Activated CD4-positive, alpha-beta T cell treated with anti-CD3 and anti-CD28 coated beads for 48 hours (primary cell): Measurements from ENCODE around the gene RALGPS2.

Experiments used
- DNase-seq: peaks from one replicate; pipeline ENCODE4 v3.0.0-alpha.2; 2020

The RALGPS2 gene

DNA sequence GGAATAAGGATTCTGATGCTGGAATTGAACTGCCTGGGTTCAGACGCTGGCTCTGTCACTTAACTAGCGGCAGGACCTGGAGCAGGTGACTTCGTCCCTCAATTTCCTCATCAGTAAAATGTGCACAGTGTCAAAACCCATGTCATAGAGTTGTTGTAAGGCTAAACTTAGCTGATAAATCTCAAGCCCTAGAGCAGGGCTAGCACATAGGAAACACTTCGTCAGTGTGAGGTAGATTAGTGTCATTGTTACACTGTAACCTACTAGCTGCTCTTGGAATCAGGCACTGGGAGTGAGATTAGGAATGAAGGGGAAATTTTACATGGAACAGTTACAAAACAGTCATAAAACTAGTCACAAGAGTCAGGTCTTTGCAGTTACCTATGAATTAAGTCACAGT, 202.0 kb downstream of the RALGPS2 start:
- DNase-seq = no peak

GRCh38 chr1:178928041-178928440, 203.0 kb downstream of the RALGPS2 start:
- no peak for DNase-seq

GRCh38 chr1:178928976-178929375, 203.9 kb downstream of the RALGPS2 start:
- no peak for DNase-seq

GRCh38 chr1:178931858-178932551, 207.0 kb downstream of the RALGPS2 start:
- no peak for DNase-seq

- no peak for DNase-seq
These were observed 207.5 kb downstream of the RALGPS2 start for GRCh38 chr1:178932552-178932906.

GRCh38 chr1:178933105-178933561, 208.1 kb downstream of the RALGPS2 start:
- no peak for DNase-seq

DNA sequence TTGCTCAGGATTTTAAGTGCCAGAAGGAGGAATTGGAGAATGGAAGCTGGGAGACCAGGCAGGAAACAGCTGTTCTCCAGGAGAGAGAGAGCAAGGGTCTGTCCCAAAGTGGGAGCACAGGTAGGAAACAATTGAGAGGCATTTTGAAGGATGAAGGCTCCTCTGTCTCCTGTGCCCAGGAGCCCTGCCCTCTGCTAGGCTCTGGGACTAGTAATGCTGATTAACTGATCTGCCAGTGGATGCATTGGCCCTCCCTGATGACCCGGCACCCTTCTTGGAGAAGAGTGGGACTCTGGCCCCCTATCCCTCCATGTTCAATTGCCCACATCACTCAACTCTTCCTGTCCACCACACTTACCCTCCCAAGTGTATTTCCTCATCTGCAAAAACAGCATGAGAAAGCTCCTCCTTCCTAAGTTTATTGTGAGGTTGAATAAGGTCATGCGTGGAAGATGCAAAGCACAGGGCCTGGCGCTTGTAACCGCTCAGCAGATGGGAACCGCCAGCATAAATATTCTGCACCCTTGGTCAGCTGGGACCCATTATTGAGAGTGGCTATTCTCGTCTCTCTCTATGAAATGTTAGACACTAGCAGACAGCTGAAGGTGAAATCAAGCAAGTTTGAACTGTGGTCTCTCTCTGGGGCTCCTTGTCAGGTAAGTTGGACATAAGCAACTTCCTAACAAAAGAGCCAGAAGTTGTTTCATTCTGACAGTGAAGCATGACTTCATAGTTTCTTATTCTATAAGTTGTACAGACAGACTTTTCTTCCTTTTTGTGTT, 208.9 kb downstream of the RALGPS2 start:
- DNase-seq = no peak

DNA sequence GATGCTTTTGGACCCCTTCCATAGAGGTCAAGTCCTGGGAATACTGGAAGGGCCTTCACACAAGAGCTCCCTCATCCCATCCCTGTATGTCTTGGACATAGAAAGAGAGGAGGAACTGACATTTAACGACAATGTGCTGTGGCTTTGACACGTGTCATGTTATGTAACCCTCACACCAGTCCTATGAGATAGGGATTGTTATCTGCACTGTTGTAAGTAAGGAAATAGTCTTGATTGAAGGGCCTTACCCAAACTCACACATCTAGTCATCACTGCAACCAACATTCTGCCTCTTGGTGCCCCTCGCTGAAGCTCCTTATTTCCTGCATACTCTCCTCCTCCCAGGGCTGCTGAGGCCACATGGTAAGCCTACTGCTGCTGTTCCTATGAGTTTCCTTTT, 209.5 kb downstream of the RALGPS2 start:
- DNase-seq = no peak

- DNase-seq = no peak
These were observed 210.6 kb downstream of the RALGPS2 start for GRCh38 chr1:178935610-178936009.

GRCh38 chr1:178937695-178938094, 212.7 kb downstream of the RALGPS2 start:
- DNase-seq = no peak

DNA sequence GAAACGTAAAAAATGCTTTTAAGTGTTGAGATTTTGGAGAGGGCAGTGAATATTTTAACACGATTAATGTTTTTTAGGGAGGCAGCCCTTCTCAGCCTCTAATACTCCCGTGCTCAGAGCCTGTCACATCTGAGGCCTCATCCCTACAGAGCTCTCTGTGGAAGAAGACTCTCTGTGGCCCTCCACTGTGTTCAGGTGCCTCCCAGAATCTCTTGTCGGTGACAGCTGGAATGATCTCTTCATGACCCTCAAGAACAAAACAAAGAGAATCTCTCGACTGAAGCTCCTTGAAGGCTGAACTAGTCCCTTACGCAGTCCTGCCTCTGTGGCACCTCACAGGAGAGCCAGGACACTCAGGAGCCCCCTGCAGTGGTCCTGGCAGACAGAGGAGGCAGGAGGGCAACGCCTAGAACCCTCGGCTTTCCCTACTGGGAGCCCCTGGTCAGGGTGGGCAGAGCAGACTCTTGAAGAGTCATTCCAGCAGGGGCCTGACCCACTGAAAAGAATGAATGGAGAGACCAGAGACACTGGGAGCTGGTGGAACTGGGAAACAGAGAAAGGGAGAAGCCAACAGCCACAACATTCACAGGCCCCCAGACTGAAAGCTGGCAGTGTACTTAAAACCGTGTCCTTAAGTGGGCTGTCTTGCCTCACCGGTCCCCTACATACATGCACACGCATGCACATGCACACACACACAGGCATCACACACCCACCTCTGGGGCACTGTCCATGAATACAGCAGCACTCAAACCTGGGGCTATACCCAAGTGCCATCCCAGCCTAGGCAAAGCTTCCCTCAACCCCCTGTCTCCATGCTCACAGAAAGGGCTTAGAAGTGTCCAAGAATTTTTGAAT, 213.3 kb downstream of the RALGPS2 start:
- DNase-seq = no peak

DNA sequence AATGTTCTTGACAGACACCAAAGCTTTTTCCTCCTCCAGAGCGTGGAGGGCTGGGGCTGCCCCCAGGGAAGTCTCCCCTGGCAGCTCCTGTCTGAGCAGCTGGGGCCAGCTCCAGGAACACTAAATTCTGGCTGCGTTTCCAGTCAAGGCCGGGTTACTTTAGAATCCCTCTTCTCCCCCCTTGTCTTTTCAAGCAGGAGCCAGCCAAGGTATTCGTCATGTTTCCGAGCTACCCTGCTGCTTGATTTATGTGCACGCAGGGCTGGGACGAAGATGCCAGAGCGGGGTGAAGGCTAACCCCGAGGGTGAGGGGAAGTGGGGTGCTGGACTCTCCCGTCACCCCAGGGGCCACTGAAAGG, 213.9 kb downstream of the RALGPS2 start:
- DNase-seq = no peak

DNA sequence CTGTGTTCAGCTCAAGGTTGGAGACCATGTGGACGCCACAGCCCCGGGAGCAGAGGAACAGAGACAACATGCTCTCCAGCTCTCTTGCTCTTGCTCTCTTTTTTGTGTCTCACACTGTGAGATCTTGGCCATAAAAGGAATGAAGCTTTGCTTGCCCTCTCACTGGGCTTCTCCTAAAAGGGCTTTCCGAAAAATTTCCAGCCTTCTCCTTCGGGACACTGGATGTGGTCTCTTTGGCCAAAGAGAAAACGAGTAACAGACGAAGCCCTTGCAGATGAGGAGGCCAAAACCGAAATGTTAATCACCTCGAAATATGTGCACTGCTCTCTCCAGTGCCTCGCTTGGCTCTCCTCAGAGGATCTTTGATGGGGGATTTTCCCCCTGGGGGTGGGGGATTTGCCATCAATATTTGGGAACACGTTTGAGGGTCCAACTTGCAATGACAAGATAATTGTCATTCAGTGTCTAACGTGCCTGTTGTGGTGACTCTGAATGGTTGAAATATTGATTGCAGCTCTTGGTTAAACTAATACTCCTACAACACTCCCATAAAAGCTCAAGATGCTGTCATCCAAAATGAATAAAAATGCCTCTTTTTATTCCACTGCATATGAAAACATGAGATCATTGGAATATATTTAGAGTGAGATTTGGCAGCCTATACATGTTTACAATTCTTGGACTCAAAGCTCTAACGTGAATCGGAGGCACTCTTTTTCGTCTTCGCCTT, 214.5 kb downstream of the RALGPS2 start:
- no peak for DNase-seq

- DNase-seq = no peak
These were observed 215.2 kb downstream of the RALGPS2 start for GRCh38 chr1:178940068-178940765.

GRCh38 chr1:178941261-178941689, 216.2 kb downstream of the RALGPS2 start:
- no peak for DNase-seq

DNA sequence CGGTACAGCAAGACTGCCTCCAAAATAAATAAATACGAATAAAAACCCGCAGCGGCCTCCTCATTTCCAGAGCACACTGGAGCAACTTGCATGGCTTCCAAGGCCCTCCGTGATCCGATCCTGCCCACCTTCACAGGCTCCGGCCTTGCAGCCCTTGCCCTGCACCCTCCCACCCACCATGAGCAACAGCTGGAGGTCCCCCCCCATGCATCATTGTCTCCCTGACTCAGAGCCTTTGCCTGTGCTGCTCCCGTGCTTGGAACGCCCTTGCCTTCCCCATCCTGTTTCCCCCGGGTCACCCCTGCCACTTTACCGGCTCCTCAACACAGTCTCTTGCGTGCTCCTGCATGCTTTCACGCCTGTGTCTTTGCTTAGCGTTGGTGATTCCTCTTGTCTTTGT, 216.8 kb downstream of the RALGPS2 start:
- DNase-seq = no peak

- DNase-seq = no peak
These were observed 217.5 kb downstream of the RALGPS2 start for GRCh38 chr1:178942285-178943198.

DNA sequence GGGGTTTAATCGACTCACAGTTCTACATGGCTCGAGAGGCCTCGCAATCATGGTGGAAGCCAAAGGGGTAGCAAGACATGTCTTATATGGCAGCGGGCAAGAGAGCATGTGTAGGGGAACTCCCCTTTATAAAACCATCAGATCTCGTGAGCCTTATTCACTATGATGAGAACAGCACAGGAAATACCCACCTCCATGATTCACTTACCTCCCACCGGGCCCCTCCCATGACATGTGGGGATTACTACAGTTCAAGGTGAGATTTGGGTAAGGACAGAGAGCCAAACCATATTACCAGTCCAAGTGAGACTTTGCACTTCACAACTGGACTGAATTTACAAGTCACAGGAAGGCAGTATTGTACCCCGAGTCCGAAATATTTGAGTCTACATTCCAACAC, 219.7 kb downstream of the RALGPS2 start:
- DNase-seq = no peak

- DNase-seq = no peak
These were observed 220.8 kb downstream of the RALGPS2 start for GRCh38 chr1:178945763-178946266.

- no peak for DNase-seq
These were observed 221.4 kb downstream of the RALGPS2 start for GRCh38 chr1:178946416-178946815.
